ENCODE results near the gene PKP1.

DNA sequence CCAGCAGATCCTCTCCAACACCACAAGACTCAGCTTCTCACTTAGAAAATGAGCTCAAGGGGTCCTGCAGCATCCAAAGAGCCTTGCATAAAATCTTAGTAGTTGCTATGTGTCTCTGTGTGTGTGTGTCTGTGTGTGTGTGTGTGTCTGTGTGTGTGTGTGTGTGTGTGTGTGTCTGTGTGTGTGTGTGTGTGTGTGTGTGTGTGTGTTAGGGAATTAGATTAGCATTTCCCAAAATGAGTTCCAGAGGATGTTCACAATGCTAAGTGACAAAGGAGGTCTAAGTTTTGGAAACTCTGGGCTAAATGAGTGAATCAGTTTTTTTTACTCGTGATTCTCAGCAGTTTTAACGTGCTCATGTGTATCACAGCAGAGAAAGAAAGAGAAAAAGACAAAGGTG lies 63.7 kb downstream of the PKP1 start:
- TF ChIP-seq CTCF (IDR thresholded peaks at IDR 0.05 in 8 of 11, conservative IDR thresholded peaks at IDR 0.05 in 3 of 11) (peak in 1 of 11 experiments; percentile 1), POLR2A (IDR thresholded peaks at IDR 0.05) (no peak)
